Retinal pigment epithelial cell (primary cell): ENCODE measurements around the gene C2orf69.

Experiments
- DNase-seq: peaks from one replicate; pipeline ENCODE4 v3.0.0-alpha.2; 2010; ENCODE audit warnings: low read depth
- H3K4me3 ChIP-seq: 2 replicates; pipeline ENCODE4 v1.5.1; 2011; ENCODE audit warnings: mild to moderate bottlenecking, low read length, control low read depth, moderate library complexity
- CTCF ChIP-seq: conservative IDR thresholded peaks from 2 replicates; pipeline ENCODE4 v1.5.1; 2011; ENCODE audit warnings: low read depth, low read length, control low read depth, inconsistent platforms

The C2orf69 gene

GRCh38 chr2:199914372-199914958 lies 3.4 kb downstream of the C2orf69 start:
- no peak overlapping the region for H3K4me3 ChIP-seq
- TF ChIP-seq CTCF: no peak
- no peak for DNase-seq

- H3K4me3 ChIP-seq: no peak overlapping the region
- no peak for TF ChIP-seq CTCF
- no peak for DNase-seq
Observed at GRCh38 chr2:199916980-199917379, 5.9 kb downstream of the C2orf69 start.

GRCh38 chr2:199922856-199923255 lies 11.8 kb downstream of the C2orf69 start:
- no peak for DNase-seq
- TF ChIP-seq CTCF: no peak
- H3K4me3 ChIP-seq: no peak overlapping the region

- no peak overlapping the region for H3K4me3 ChIP-seq
- TF ChIP-seq CTCF: no peak
- no peak for DNase-seq
Observed at GRCh38 chr2:199923924-199924323, 12.8 kb downstream of the C2orf69 start.

- no peak overlapping the region for H3K4me3 ChIP-seq
- DNase-seq: no peak
- no peak for TF ChIP-seq CTCF
Observed at GRCh38 chr2:199926806-199927205, 15.7 kb downstream of the C2orf69 start.

GRCh38 chr2:199928226-199928625 lies 17.1 kb downstream of the C2orf69 start:
- no peak overlapping the region for H3K4me3 ChIP-seq
- TF ChIP-seq CTCF: no peak
- DNase-seq: no peak

GRCh38 chr2:199928626-199929025 lies 17.5 kb downstream of the C2orf69 start:
- H3K4me3 ChIP-seq: no peak overlapping the region
- DNase-seq: no peak
- TF ChIP-seq CTCF: no peak
